GM10847 (cell line): ENCODE results near the gene RPL18.

Source experiments
- POLR2A ChIP-seq: IDR thresholded peaks from 2 replicates; pipeline ENCODE4 v1.6.1; 2011; ENCODE audit not compliant: insufficient read length; ENCODE audit errors: extremely low read depth

The RPL18 gene

GRCh38 chr19:48624791-48625723 is 6.1 kb upstream of the RPL18 start:
- TF ChIP-seq POLR2A: no peak

- TF ChIP-seq POLR2A: no peak
Observed at GRCh38 chr19:48624067-48624594, 5.2 kb upstream of the RPL18 start.

GRCh38 chr19:48623556-48624066 is 4.6 kb upstream of the RPL18 start:
- TF ChIP-seq POLR2A: no peak

GRCh38 chr19:48619692-48620585 is 961 bp upstream of the RPL18 start:
- TF ChIP-seq POLR2A: no peak

- no peak for TF ChIP-seq POLR2A
Observed at GRCh38 chr19:48618278-48618915, 581 bp downstream of the RPL18 start.

GRCh38 chr19:48617146-48617937 is 1.6 kb downstream of the RPL18 start:
- no peak for TF ChIP-seq POLR2A

GRCh38 chr19:48616491-48617056 is 2.4 kb downstream of the RPL18 start:
- no peak for TF ChIP-seq POLR2A

GRCh38 chr19:48616041-48616436 is 2.9 kb downstream of the RPL18 start:
- no peak for TF ChIP-seq POLR2A

GRCh38 chr19:48615231-48616040 is 3.5 kb downstream of the RPL18 start:
- TF ChIP-seq POLR2A: no peak

GRCh38 chr19:48614436-48615230 is 4.3 kb downstream of the RPL18 start, which contains the start of gene FAM83E:
TSS of gene FAM83E (minus strand) at chr19:48615076. CDS start at chr19:48613372, 1,704 bp downstream.
- TF ChIP-seq POLR2A: peak; percentile 21

- TF ChIP-seq POLR2A: peak; percentile 4
Observed at GRCh38 chr19:48613852-48614435, 5.0 kb downstream of the RPL18 start.
